PC-9 (cell line): ENCODE results near the gene LILRB4. TPM values are rescaled to one million over a fixed set of nuclear protein-coding genes. Genes with fewer than 3 reads are reported as not detected.
A peak's percentile ranks its signal among the peaks of the same experiment; 100 is the strongest.
"Not testable (repeated sequence)": the region's sequence is repeated elsewhere in the genome, so short reads cannot be mapped to it uniquely, and the experiment has no call there.

ENCODE experiments used
- BruUV-seq: library from RNA; stranded (reverse); fragments of 400-500 nt; replicated peaks from 2 replicates; lab custom pipeline; 2021; lab: Mats Ljungman, UMichigan
- CTCF ChIA-PET: fragments of 300-600 bp; sonication (Branson Sonifier 250); formaldehyde crosslinking; loops from one replicate; lab custom pipeline; 2022; ENCODE audit warnings: antibody characterized with exemption; lab: Charles Lee
- POLR2A ChIA-PET: fragments of 300-600 bp; sonication (Branson Sonifier 250); formaldehyde crosslinking; loops from one replicate; lab custom pipeline; 2022; ENCODE audit warnings: antibody characterized with exemption; ENCODE audit not compliant: unreplicated experiment; lab: Charles Lee
- DNase-seq, 2 experiments: peaks; one replicate each; pipeline versions ENCODE4 v3.0.0 to v3.0.0-alpha.2; 2015 to 2022; ENCODE audit warnings: mixed read lengths in 1 of 2
- H2AFZ ChIP-seq: fragments of 200-600 bp; sonication (generic); 2 replicates; pipeline ENCODE4 v1.8.1; 2017; ENCODE audit warnings: antibody characterized with exemption
- H3F3A ChIP-seq: fragments of 200-600 bp; sonication (generic); 2 replicates; pipeline ENCODE4 v1.8.1; 2017; ENCODE audit warnings: antibody characterized with exemption, mild to moderate bottlenecking, low read depth; ENCODE audit not compliant: insufficient read depth
- H3K27ac ChIP-seq: fragments of 200-600 bp; sonication (generic); 2 replicates; pipeline ENCODE4 v1.6.1; 2016; ENCODE audit warnings: mixed run types
- H3K27me3 ChIP-seq: fragments of 200-600 bp; sonication (generic); 2 replicates; pipeline ENCODE4 v1.6.1; 2016; ENCODE audit warnings: low read depth, mixed run types; ENCODE audit not compliant: insufficient read depth
- H3K36me3 ChIP-seq: fragments of 200-600 bp; sonication (generic); 2 replicates; pipeline ENCODE4 v1.6.1; 2016; ENCODE audit warnings: low read depth, mixed run types
- H3K4me1 ChIP-seq: fragments of 200-600 bp; sonication (generic); replicated peaks from 2 replicates; pipeline ENCODE4 v1.6.1; 2016; ENCODE audit warnings: mixed run types; ENCODE audit not compliant: insufficient read depth
- H3K4me2 ChIP-seq: fragments of 200-600 bp; sonication (generic); 2 replicates; pipeline ENCODE4 v1.6.1; 2017; ENCODE audit warnings: mixed run types
- H3K4me3 ChIP-seq: fragments of 200-600 bp; sonication (generic); 2 replicates; pipeline ENCODE4 v1.6.1; 2016; ENCODE audit warnings: mixed run types
- H3K79me2 ChIP-seq: fragments of 200-600 bp; sonication (generic); 2 replicates; pipeline ENCODE4 v1.6.1; 2017; ENCODE audit warnings: low read depth, mixed run types
- H3K9me2 ChIP-seq: fragments of 200-600 bp; sonication (generic); 2 replicates; pipeline ENCODE4 v1.8.1; 2017; ENCODE audit warnings: mild to moderate bottlenecking; ENCODE audit not compliant: insufficient read depth
- H3K9me3 ChIP-seq: fragments of 200-600 bp; sonication (generic); 2 replicates; pipeline ENCODE4 v1.8.1; 2016; ENCODE audit warnings: low read depth; ENCODE audit not compliant: insufficient read depth
- H4K20me1 ChIP-seq: fragments of 200-600 bp; sonication (generic); 2 replicates; pipeline ENCODE4 v1.8.1; 2017; ENCODE audit not compliant: insufficient read depth
- CTCF ChIP-seq: fragments of 200-600 bp; sonication (generic); conservative IDR thresholded peaks from 2 replicates; pipeline ENCODE4 v1.6.1; 2017; ENCODE audit warnings: mixed run types, antibody characterized with exemption, mild to moderate bottlenecking, moderate library complexity
- EZH2 ChIP-seq: fragments of 200-600 bp; sonication (generic); IDR thresholded peaks from 2 replicates; pipeline ENCODE4 v1.8.0; 2017; ENCODE audit warnings: antibody characterized with exemption, low read depth
- intact Hi-C: fragments of 100-400 bp; cut with micrococcal nuclease; formaldehyde crosslinking; loops from one replicate; pipeline ENCODE4 v1.10.0; 2022; ENCODE audit not compliant: unreplicated experiment
- total RNA-seq: library from RNA; stranded (reverse); gene quantifications from 2 replicates; pipeline ENCODE4 v1.2.3, GENCODE V29; 2021

Gene LILRB4
- total RNA-seq, 1 experiment from 2014 or later, result not detected

- Histone ChIP-seq H3K9me2 (no peaks in the 10 kb centered on the region), H3K27me3 (peaks cover 37% of the 10 kb centered on the region), H3K4me3 (no peak overlapping the region), H3K9me3 (no peaks in the 10 kb centered on the region), H3K4me2 (no peak overlapping the region), H3K36me3 (no peaks in the 10 kb centered on the region), H2AFZ (no peak overlapping the region), H4K20me1 (no peaks in the 10 kb centered on the region; the same call in 1 of the 2 replicates), H3F3A (no peaks in the 10 kb centered on the region), H3K4me1 (no peaks in the 10 kb centered on the region), H3K79me2 (no peaks in the 10 kb centered on the region), H3K27ac (no peak overlapping the region)
- no TSS peak for BruUV-seq
- intact Hi-C loops, result no loop called here
- no peak for DNase-seq
- ChIA-PET POLR2A (no interaction called here), CTCF (no interaction called here)
- TF ChIP-seq EZH2, result no peak
- TF ChIP-seq CTCF, result no peak
Observed at GRCh38 chr19:54616821-54617560, 45.8 kb upstream of the LILRB4 start.

GRCh38 chr19:54620464-54620863, 42.3 kb upstream of the LILRB4 start:
- CTCF ChIA-PET, result no interaction called here

GRCh38 chr19:54622431-54622830, 40.4 kb upstream of the LILRB4 start:
- Histone ChIP-seq H3K36me3 (no peaks in the 10 kb centered on the region), H3K4me1 (no peaks in the 10 kb centered on the region), H3K27me3 (peaks cover 57% of the 10 kb centered on the region), H3K9me3 (no peaks in the 10 kb centered on the region), H3K9me2 (no peaks in the 10 kb centered on the region), H2AFZ (no peak overlapping the region), H3K27ac (no peak overlapping the region), H3F3A (no peaks in the 10 kb centered on the region), H4K20me1 (no peaks in the 10 kb centered on the region), H3K4me2 (no peak overlapping the region), H3K79me2 (no peaks in the 10 kb centered on the region), H3K4me3 (no peak overlapping the region)
- intact Hi-C loops, result no loop called here
- CTCF ChIA-PET, result no interaction called here
- POLR2A ChIA-PET, result interaction anchor here (0.5 to 0.7 kb wide), 2 partner anchors 57 to 403 kb away, joined by 3 read pairs; no protein-coding TSS in a partner anchor
- TF ChIP-seq EZH2 (no peak), CTCF (no peak)
- DNase-seq, result peak in 1 of 2 experiments; percentile 1
- BruUV-seq, result no TSS peak

More at GRCh38 chr19:54620464-54620863, 42.3 kb upstream of the LILRB4 start:
- no peak for DNase-seq
- Histone ChIP-seq H3K4me1 (no peaks in the 10 kb centered on the region), H3K9me3 (no peaks in the 10 kb centered on the region), H3K36me3 (no peaks in the 10 kb centered on the region), H3K9me2 (no peaks in the 10 kb centered on the region), H3K27ac (no peak overlapping the region), H3K4me2 (no peak overlapping the region), H2AFZ (no peak overlapping the region), H3K4me3 (no peak overlapping the region), H3K79me2 (no peaks in the 10 kb centered on the region), H4K20me1 (no peaks in the 10 kb centered on the region), H3F3A (no peaks in the 10 kb centered on the region), H3K27me3 (peaks cover 42% of the 10 kb centered on the region)
- intact Hi-C loops, result no loop called here
- POLR2A ChIA-PET, result no interaction called here
- TF ChIP-seq EZH2, result no peak
- TF ChIP-seq CTCF, result no peak
- no TSS peak for BruUV-seq

- H4K20me1 ChIP-seq, H3K9me3 ChIP-seq, H3K9me2 ChIP-seq, intact Hi-C loops, BruUV-seq, H3K4me1 ChIP-seq, H3K27ac ChIP-seq, DNase-seq, H3F3A ChIP-seq, CTCF ChIA-PET, H3K4me2 ChIP-seq, H2AFZ ChIP-seq, H3K36me3 ChIP-seq, POLR2A ChIA-PET, H3K79me2 ChIP-seq, H3K4me3 ChIP-seq: not testable (repeated sequence)
- H3K27me3 ChIP-seq, result peaks cover 72% of the 10 kb centered on the region
Observed at GRCh38 chr19:54624234-54624633, 38.6 kb upstream of the LILRB4 start.

- POLR2A ChIA-PET, DNase-seq, H3K9me3 ChIP-seq, intact Hi-C loops, BruUV-seq, H2AFZ ChIP-seq, H3K4me2 ChIP-seq, H3K4me3 ChIP-seq, H3K36me3 ChIP-seq, H3F3A ChIP-seq, H3K79me2 ChIP-seq, H4K20me1 ChIP-seq, CTCF ChIA-PET, H3K4me1 ChIP-seq, H3K27ac ChIP-seq, H3K9me2 ChIP-seq: not testable (repeated sequence)
- peaks cover 80% of the 10 kb centered on the region for H3K27me3 ChIP-seq
Observed at GRCh38 chr19:54624934-54625730, 37.7 kb upstream of the LILRB4 start.
